ENCODE data around the gene DOK5.

The DOK5 gene

DNA sequence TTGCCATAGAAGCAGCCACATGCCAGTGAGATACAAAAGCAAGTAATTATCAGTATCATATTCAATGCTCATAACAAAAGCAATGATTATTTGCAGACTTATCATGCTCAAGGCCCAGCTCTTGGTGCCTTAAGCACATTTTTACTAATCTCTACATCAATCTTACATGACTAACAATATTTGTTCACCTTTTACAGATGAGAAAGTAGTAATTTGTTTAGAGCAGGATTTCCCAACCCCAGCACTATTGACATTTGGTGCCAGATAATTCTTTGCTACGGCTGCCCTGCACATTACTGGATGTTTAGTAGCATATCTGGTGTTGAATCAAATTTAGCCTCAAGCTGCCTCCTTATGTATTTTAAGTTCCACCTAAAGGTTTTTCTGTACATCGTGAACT lies 19.0 kb upstream of the DOK5 start:
- Histone ChIP-seq H2AFZ (ENCODE audit: low read depth, low read length, severe bottlenecking) (no peak overlapping the region), H3K36me3 (ENCODE audit: low read length) (no peaks in the 10 kb centered on the region), H3K9ac (ENCODE audit: low read length) (no peak overlapping the region), H3K27ac (ENCODE audit: low read depth, low read length) (no peak overlapping the region), H3F3A (ENCODE audit: insufficient read depth) (no peaks in the 10 kb centered on the region), H3K9me2 (replicated peaks; ENCODE audit: insufficient read depth, low read length) (no peaks in the 10 kb centered on the region), H3K9me3 (ENCODE audit: insufficient read depth, low read length) (no peaks in the 10 kb centered on the region), H4K20me1 (ENCODE audit: low read depth, low read length) (no peaks in the 10 kb centered on the region), H3K4me3 (ENCODE audit: insufficient read depth, low read length, poor library complexity, severe bottlenecking) (no peak overlapping the region), H3K79me2 (ENCODE audit: insufficient read depth, low read length) (no peaks in the 10 kb centered on the region), H3K27me3 (ENCODE audit: low read length) (no peaks in the 10 kb centered on the region), H3K4me2 (ENCODE audit: low read depth, low read length, poor library complexity, severe bottlenecking) (no peak overlapping the region)
- TF ChIP-seq EZH2phosphoT487 (conservative IDR thresholded peaks at IDR 0.05; ENCODE audit: low read length), result no peak
- TF ChIP-seq, protein P1, sequence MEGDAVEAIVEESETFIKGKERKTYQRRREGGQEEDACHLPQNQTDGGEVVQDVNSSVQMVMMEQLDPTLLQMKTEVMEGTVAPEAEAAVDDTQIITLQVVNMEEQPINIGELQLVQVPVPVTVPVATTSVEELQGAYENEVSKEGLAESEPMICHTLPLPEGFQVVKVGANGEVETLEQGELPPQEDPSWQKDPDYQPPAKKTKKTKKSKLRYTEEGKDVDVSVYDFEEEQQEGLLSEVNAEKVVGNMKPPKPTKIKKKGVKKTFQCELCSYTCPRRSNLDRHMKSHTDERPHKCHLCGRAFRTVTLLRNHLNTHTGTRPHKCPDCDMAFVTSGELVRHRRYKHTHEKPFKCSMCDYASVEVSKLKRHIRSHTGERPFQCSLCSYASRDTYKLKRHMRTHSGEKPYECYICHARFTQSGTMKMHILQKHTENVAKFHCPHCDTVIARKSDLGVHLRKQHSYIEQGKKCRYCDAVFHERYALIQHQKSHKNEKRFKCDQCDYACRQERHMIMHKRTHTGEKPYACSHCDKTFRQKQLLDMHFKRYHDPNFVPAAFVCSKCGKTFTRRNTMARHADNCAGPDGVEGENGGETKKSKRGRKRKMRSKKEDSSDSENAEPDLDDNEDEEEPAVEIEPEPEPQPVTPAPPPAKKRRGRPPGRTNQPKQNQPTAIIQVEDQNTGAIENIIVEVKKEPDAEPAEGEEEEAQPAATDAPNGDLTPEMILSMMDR (IDR thresholded peaks at IDR 0.05; ENCODE audit: insufficient read depth, low read length, poor library complexity, severe bottlenecking), result no peak

DNA sequence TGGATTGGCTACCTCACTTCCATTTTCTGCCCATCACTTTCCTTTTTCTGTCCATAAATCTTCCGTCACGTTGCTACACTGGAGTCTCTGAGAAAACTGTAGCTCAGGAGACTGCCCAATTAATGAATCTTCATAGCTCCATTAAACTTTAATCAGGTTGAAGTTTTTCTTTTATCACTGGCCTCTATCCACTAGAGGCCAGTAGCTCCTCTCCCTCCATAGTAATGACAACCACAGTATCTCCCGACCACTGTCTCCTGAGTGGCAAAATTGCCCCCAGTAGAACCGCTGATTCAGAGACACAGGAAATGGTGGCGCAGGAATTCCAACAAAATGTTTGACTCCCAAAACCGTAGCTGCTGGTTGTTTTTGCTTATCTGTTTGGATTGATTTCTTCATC lies 18.4 kb upstream of the DOK5 start:
- Histone ChIP-seq H2AFZ (ENCODE audit: low read depth, low read length, severe bottlenecking) (no peak overlapping the region), H3K9ac (ENCODE audit: low read length) (no peak overlapping the region), H3K27me3 (ENCODE audit: low read length) (no peaks in the 10 kb centered on the region), H3K79me2 (ENCODE audit: insufficient read depth, low read length) (no peaks in the 10 kb centered on the region), H4K20me1 (ENCODE audit: low read depth, low read length) (no peaks in the 10 kb centered on the region), H3K27ac (ENCODE audit: low read depth, low read length) (no peak overlapping the region), H3K4me3 (ENCODE audit: insufficient read depth, low read length, poor library complexity, severe bottlenecking) (no peak overlapping the region), H3K9me2 (replicated peaks; ENCODE audit: insufficient read depth, low read length) (no peaks in the 10 kb centered on the region), H3K4me2 (ENCODE audit: low read depth, low read length, poor library complexity, severe bottlenecking) (no peak overlapping the region), H3K36me3 (ENCODE audit: low read length) (no peaks in the 10 kb centered on the region), H3F3A (ENCODE audit: insufficient read depth) (no peaks in the 10 kb centered on the region), H3K9me3 (ENCODE audit: insufficient read depth, low read length) (no peaks in the 10 kb centered on the region)
- no peak for TF ChIP-seq EZH2phosphoT487 (conservative IDR thresholded peaks at IDR 0.05; ENCODE audit: low read length)
- TF ChIP-seq, protein P1 (IDR thresholded peaks at IDR 0.05; ENCODE audit: insufficient read depth, low read length, poor library complexity, severe bottlenecking), result no peak

DNA sequence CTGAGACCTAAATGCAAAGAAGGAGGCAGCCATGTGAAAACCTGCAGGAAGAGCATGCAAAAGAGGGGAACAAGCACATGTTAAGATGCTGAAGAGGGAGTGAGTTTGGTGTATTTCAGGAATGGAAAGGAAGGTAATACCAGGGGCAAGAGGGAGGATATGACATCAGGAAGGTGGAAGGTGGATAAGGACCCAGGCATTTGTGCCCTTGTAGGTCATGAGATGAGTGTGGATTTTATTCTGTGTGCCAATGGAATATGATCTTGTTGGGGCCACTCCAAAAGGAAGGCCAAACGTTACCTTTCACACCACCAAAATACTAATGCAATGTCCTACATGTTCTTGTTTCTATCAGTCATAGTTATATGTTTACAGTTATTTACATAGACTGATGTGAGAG lies 17.2 kb upstream of the DOK5 start:
- H4K20me1 ChIP-seq (ENCODE audit: low read depth, low read length), result no peaks in the 10 kb centered on the region
- H3K27me3 ChIP-seq (ENCODE audit: low read length), result no peaks in the 10 kb centered on the region
- TF ChIP-seq EZH2phosphoT487 (conservative IDR thresholded peaks at IDR 0.05; ENCODE audit: low read length), result no peak
- TF ChIP-seq, protein P1 (IDR thresholded peaks at IDR 0.05; ENCODE audit: insufficient read depth, low read length, poor library complexity, severe bottlenecking), result no peak
- no peak overlapping the region for H3K4me2 ChIP-seq (ENCODE audit: low read depth, low read length, poor library complexity, severe bottlenecking)
- H3F3A ChIP-seq (ENCODE audit: insufficient read depth), result no peaks in the 10 kb centered on the region
- no peaks in the 10 kb centered on the region for H3K9me2 ChIP-seq (replicated peaks; ENCODE audit: insufficient read depth, low read length)
- H3K27ac ChIP-seq (ENCODE audit: low read depth, low read length), result no peak overlapping the region
- no peaks in the 10 kb centered on the region for H3K79me2 ChIP-seq (ENCODE audit: insufficient read depth, low read length)
- H3K4me3 ChIP-seq (ENCODE audit: insufficient read depth, low read length, poor library complexity, severe bottlenecking), result no peak overlapping the region
- no peak overlapping the region for H2AFZ ChIP-seq (ENCODE audit: low read depth, low read length, severe bottlenecking)
- H3K9me3 ChIP-seq (ENCODE audit: insufficient read depth, low read length), result no peaks in the 10 kb centered on the region
- H3K9ac ChIP-seq (ENCODE audit: low read length), result no peak overlapping the region
- H3K36me3 ChIP-seq (ENCODE audit: low read length), result no peaks in the 10 kb centered on the region

Data from SU-DHL-6 (cell line).